HG02885 (cell line): ENCODE measurements around the gene C1QTNF8.

Experiments
- ATAC-seq: cut with Tn5 transposase; IDR thresholded peaks from one replicate; pipeline ENCODE4 v1.9.1; 2021; ENCODE audit warnings: mild to moderate bottlenecking; ENCODE audit not compliant: unreplicated experiment, poor library complexity

The C1QTNF8 gene

GRCh38 chr16:1080801-1081733, 15.0 kb downstream of the C1QTNF8 start:
- no peak for ATAC-seq

GRCh38 chr16:1079786-1080525, 16.1 kb downstream of the C1QTNF8 start:
- ATAC-seq: no peak

- no peak for ATAC-seq
These were observed 16.7 kb downstream of the C1QTNF8 start for GRCh38 chr16:1079341-1079740.

- ATAC-seq: no peak
These were observed 17.4 kb downstream of the C1QTNF8 start for GRCh38 chr16:1078579-1079021.

- ATAC-seq: no peak
These were observed 18.0 kb downstream of the C1QTNF8 start for GRCh38 chr16:1077877-1078578.

GRCh38 chr16:1076801-1077576, 19.1 kb downstream of the C1QTNF8 start:
- no peak for ATAC-seq

- no peak for ATAC-seq
These were observed 20.5 kb downstream of the C1QTNF8 start for GRCh38 chr16:1075546-1075945.

GRCh38 chr16:1074379-1074649, 21.7 kb downstream of the C1QTNF8 start:
- no peak for ATAC-seq

- no peak for ATAC-seq
These were observed 22.3 kb downstream of the C1QTNF8 start for GRCh38 chr16:1073566-1074378.

- ATAC-seq: no peak
These were observed 22.8 kb downstream of the C1QTNF8 start for GRCh38 chr16:1073262-1073558.

- no peak for ATAC-seq
These were observed 23.4 kb downstream of the C1QTNF8 start, which contains the start of gene SSTR5 for GRCh38 chr16:1072526-1073261. TSS of gene SSTR5 (plus strand) at chr16:1072747. CDS start at chr16:1078869, 6,122 bp downstream.

- ATAC-seq: no peak
These were observed 24.4 kb downstream of the C1QTNF8 start for GRCh38 chr16:1071561-1072225.

- ATAC-seq: no peak
These were observed 25.1 kb downstream of the C1QTNF8 start for GRCh38 chr16:1070864-1071408.

- no peak for ATAC-seq
These were observed 25.8 kb downstream of the C1QTNF8 start for GRCh38 chr16:1070084-1070863.

- ATAC-seq: no peak
These were observed 26.9 kb downstream of the C1QTNF8 start for GRCh38 chr16:1069154-1069553.

GRCh38 chr16:1068451-1068850, 27.6 kb downstream of the C1QTNF8 start:
- no peak for ATAC-seq

- ATAC-seq: no peak
These were observed 28.4 kb downstream of the C1QTNF8 start for GRCh38 chr16:1067629-1068028.
